Left ventricle myocardium inferior (tissue), 1 donor: ENCODE results near the gene ITM2C. TPM values are rescaled to one million over a fixed set of nuclear protein-coding genes. Genes with fewer than 3 reads are reported as not detected.

Experiments
- DNase-seq: peaks from one replicate; pipeline ENCODE4 v3.0.0-alpha.2; 2020
- H3K27ac ChIP-seq: fragments of 200-600 bp; replicated peaks from 2 replicates; pipeline ENCODE4 v1.8.0; 2021
- H3K27me3 ChIP-seq: fragments of 200-600 bp; 2 replicates; pipeline ENCODE4 v1.8.0; 2021; ENCODE audit warnings: low read depth
- H3K36me3 ChIP-seq: fragments of 200-600 bp; 2 replicates; pipeline ENCODE4 v1.8.0; 2021
- H3K4me1 ChIP-seq: fragments of 200-600 bp; 2 replicates; pipeline ENCODE4 v1.8.0; 2021
- H3K4me3 ChIP-seq: fragments of 200-600 bp; 2 replicates; pipeline ENCODE4 v1.8.0; 2021; ENCODE audit warnings: mild to moderate bottlenecking, moderate library complexity
- H3K9me3 ChIP-seq: fragments of 200-600 bp; replicated peaks from 2 replicates; pipeline ENCODE4 v1.8.0; 2021
- intact Hi-C: fragments of 100-400 bp; cut with micrococcal nuclease; formaldehyde crosslinking; loops from one replicate; pipeline ENCODE4 v1.11.0; 2022
- total RNA-seq: library from RNA; stranded (reverse); fragmentation: NEBNext Ultra II Directional; extraction: Animal tissue kit (Norgen Biotek cat#: 25700); gene quantifications from one replicate; pipeline ENCODE4 v1.2.1, GENCODE V29; 2021
- TF ChIP-seq, protein P1 (sequence below): fragments of 200-600 bp; IDR thresholded peaks from 2 replicates; pipeline ENCODE4 v1.8.0; 2021; ENCODE audit warnings: antibody characterized with exemption, mild to moderate bottlenecking, borderline replicate concordance
- donor health status: DM: no; HTN: yes; CAD: no; lungs with severe emphysema.

ITM2C gene
- total RNA-seq, 1 donor from 2014 or later = 25.5 TPM

DNA sequence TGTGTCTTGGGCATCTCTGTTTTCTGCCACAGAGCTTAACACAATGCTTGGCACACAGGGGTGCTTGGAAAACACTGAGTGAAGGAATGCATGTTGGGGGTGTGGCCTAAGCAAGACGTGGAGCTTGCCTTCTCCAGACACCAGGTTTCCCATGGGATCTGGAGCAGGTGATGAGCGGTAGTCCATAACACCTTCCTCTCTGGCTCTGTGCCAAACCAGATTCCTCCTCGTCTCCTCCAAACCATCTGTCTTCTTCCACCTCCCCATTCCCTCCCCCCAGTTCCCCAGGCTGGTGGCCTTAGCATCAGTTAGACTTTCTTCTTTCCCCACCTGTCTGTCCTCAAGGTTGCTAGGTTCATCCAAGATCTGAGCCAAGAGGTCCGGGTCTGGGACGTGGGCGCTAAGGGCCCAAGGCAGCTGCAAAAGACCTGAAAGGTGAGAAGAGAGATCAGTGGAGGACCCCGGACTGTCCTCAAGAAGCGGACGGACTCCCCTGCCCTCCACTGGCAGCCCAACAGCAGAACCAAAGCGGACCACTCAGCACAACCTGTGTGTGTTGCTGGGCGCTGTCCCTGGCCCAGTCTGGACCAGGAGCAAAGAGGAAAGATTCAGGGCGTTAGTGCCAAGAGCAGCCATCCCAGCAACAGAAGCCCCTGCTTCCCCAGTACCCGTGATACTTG is 1.2 kb upstream of the ITM2C start:
- H3K4me3 ChIP-seq = no peak overlapping the region
- intact Hi-C loops = no loop called here
- H3K4me1 ChIP-seq = peaks cover 37% of the 10 kb centered on the region
- TF ChIP-seq, protein P1, sequence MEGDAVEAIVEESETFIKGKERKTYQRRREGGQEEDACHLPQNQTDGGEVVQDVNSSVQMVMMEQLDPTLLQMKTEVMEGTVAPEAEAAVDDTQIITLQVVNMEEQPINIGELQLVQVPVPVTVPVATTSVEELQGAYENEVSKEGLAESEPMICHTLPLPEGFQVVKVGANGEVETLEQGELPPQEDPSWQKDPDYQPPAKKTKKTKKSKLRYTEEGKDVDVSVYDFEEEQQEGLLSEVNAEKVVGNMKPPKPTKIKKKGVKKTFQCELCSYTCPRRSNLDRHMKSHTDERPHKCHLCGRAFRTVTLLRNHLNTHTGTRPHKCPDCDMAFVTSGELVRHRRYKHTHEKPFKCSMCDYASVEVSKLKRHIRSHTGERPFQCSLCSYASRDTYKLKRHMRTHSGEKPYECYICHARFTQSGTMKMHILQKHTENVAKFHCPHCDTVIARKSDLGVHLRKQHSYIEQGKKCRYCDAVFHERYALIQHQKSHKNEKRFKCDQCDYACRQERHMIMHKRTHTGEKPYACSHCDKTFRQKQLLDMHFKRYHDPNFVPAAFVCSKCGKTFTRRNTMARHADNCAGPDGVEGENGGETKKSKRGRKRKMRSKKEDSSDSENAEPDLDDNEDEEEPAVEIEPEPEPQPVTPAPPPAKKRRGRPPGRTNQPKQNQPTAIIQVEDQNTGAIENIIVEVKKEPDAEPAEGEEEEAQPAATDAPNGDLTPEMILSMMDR = no peak
- no peaks in the 10 kb centered on the region for H3K36me3 ChIP-seq
- H3K9me3 ChIP-seq = peaks cover 3% of the 10 kb centered on the region
- H3K27me3 ChIP-seq = peaks cover 72% of the 10 kb centered on the region
- no peak for DNase-seq
- no peak overlapping the region for H3K27ac ChIP-seq

DNA sequence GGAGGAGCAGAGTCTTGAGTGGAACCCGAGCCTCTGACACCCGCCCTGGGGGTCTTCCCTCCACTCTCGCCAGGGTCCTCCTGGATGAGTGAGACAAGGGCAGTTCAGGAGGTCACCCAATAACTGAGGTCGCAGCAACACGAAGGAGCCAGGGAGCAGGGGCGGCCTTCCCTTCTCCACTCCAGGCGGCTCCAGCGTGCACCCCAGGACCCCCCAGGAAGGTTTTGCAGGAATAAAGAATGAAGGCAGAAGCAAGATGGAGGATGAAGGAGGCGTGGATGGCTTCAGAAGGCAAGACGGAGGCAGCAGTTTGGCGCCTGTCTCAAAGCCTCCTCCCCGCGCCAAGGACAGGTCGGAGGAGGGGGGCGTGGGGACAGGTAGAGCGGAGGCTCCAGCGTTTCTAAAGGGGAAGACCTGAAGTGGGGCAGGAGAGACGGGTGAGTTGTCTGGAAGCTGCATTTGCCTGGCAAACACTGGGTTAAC is 579 bp upstream of the ITM2C start:
- TF ChIP-seq, protein P1 = no peak
- no peaks in the 10 kb centered on the region for H3K9me3 ChIP-seq
- no peak for DNase-seq
- H3K4me1 ChIP-seq = peaks cover 39% of the 10 kb centered on the region
- H3K27me3 ChIP-seq = peaks cover 66% of the 10 kb centered on the region
- peak overlapping the region; percentile 86 for H3K4me3 ChIP-seq
- H3K36me3 ChIP-seq = no peaks in the 10 kb centered on the region
- H3K27ac ChIP-seq = no peak overlapping the region
- intact Hi-C loops = no loop called here

DNA sequence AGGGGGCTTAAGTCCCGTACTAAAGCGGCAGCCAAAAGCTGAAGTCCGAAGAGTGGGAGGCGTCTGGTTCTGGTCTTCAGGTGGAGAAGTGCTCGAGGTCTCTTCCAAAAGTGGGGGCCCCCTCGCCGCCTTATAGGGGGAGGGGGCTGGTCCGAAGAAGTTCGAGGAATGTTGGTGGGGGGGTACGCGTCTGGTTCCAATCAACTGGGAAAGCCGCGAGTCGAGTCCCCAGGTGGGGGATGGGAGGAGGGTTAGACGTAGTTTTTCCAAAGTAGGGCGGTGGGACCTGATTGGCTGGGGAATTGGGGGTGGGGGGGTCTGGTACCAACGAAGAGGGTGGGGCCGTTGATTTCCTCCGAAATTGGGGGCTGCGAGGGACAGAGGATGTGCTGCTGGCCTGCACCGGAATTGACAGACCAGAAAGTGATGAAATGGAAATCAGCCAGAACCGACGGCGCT is 594 bp downstream of the ITM2C start:
- intact Hi-C loops = no loop called here
- H3K4me1 ChIP-seq = peaks cover 51% of the 10 kb centered on the region
- no peak for DNase-seq
- peak overlapping the region; percentile 30 for H3K27ac ChIP-seq
- peaks cover 54% of the 10 kb centered on the region for H3K27me3 ChIP-seq
- H3K4me3 ChIP-seq = peak overlapping the region; percentile 86
- no peaks in the 10 kb centered on the region for H3K9me3 ChIP-seq
- no peaks in the 10 kb centered on the region for H3K36me3 ChIP-seq
- TF ChIP-seq, protein P1 = no peak

DNA sequence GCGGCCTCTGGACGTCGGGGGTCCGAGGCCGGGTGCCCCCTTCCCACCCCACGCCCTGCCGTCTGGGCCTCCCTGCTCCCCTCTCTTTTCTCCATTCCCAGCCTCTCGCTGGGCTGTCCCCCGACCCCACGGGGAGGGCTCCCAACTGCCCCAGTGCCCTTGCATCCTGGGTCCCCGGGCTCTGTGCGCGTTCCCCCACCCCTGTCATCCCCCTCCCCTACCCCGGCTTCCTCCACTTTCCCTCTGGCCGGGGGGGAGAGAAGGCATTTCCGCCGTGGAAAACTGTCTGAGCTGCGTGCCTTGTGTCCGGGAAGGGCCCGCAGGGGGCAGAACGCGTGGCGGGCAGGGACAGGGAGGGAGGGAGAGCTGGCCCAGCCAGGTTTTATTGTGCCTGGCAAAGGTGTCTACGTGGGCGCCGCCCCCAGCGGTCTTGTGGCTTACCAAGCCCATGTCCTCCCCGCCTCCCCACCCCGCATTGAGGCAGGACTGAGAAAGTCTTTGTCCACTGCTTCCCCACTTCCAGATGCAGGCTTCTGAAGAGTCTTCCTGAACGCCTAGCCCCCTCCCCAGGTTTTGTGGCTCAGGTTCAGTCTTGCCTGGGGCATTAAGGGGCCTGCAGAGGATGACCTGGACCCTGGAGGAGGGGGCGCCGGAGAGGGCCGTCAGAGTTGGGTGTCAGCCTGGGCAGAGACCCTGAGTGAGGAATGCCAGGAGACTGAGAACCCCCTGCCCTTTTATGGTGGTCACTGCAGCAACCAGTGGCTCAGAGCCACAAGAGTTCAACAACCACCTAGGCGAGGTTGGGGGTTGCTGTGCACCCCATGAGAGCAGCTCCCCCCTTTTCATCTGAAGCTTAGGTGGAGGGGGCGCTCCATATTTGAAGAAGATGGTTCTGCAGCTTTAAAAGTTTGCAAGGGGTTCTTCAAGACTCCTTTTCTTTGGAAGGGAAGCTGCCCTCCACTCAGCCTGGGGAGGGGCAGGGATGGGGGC is 1.3 kb downstream of the ITM2C start:
- intact Hi-C loops = no loop called here
- H3K36me3 ChIP-seq = no peaks in the 10 kb centered on the region
- peak overlapping the region; percentile 86 for H3K4me3 ChIP-seq
- H3K27ac ChIP-seq = no peak overlapping the region
- peaks cover 47% of the 10 kb centered on the region for H3K27me3 ChIP-seq
- TF ChIP-seq, protein P1 = no peak
- DNase-seq = no peak
- H3K9me3 ChIP-seq = no peaks in the 10 kb centered on the region
- H3K4me1 ChIP-seq = peaks cover 58% of the 10 kb centered on the region

DNA sequence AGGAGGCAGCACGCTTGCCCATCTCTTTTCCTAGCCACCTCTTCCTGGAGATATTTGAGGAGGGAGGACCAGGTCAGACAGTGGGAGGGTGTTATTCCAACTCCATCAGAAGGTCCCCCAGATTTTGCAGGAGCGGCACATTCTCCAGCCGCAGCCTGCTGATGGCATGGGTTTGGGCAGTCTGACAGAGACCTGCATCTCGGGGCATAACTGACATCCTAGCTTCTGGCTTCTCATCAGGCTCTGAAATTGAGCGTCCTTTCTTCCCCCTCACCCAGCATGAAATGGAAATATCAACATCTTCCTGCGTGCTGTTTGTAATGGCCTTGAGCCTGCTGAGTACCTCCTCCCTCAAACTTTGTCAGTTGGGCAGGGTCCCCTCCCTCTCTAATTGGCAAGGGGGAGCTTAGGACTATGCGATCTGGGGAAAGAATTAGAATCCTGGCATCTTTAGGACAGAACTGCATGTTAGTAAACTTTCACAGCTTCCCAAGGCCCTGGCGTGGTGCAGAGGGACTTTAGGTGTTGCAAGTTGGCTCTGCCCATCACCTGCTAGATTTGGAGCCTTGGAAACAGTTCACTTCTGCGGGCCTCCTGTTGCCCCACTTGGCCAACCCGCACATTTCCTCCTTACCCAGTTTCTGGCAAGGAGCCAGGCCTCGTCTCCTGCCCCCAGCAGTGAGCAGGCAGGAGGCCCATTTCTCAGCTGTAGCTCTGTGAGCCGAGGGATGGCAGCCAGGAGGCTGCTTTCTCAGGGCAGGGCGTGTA is 2.2 kb downstream of the ITM2C start:
- peaks cover 63% of the 10 kb centered on the region for H3K4me1 ChIP-seq
- intact Hi-C loops = no loop called here
- H3K9me3 ChIP-seq = no peaks in the 10 kb centered on the region
- TF ChIP-seq, protein P1 = no peak
- H3K4me3 ChIP-seq = no peak overlapping the region
- H3K36me3 ChIP-seq = no peaks in the 10 kb centered on the region
- peaks cover 40% of the 10 kb centered on the region for H3K27me3 ChIP-seq
- no peak for DNase-seq
- H3K27ac ChIP-seq = no peak overlapping the region
